ENCODE measurements around the gene PRKRA.
"Not testable (repeated sequence)": the region's sequence is repeated elsewhere in the genome, so short reads cannot be mapped to it uniquely, and the experiment has no call there.

PRKRA gene

DNA sequence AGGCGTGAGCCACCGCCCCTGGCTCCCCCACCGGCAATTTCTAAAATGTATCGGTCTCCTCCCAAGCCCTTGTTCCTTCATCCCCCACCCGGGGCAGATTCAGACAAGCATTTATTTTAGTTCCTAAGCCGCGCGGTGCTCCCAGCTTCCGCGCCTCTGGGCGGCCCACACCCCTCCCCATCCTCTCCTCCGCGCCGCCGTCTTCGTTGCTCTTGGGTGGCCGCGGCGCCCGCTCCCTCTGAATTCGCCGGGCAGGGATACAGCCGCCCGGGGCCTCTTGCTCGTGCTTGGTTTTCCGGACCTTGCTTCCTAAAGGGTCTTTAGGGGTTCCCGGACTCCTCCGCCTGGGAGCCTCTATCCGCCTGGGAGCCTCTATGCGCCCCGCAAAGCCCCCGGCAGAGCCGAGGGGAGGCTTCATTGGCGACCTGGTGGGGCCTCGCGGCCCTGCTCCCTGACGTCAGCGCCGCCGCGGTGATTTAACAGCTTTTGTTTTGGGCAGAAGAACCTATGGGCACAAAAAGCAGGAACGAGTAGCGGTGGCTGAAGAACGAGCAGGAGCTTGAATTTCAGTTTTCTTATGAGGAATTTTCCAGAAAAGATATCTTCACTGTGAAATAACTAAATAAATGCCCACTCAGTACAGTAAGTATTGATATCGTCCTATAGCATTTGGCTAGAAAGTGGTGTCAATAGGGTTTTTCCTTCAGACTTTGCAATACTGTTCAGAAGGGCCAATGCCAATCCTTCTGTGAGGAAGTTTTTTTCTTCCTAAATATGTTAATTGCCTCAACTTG is 37.3 kb downstream of the PRKRA start:
- DNase-seq (ENCODE audit: low spot score) = peak; percentile 54

DNA sequence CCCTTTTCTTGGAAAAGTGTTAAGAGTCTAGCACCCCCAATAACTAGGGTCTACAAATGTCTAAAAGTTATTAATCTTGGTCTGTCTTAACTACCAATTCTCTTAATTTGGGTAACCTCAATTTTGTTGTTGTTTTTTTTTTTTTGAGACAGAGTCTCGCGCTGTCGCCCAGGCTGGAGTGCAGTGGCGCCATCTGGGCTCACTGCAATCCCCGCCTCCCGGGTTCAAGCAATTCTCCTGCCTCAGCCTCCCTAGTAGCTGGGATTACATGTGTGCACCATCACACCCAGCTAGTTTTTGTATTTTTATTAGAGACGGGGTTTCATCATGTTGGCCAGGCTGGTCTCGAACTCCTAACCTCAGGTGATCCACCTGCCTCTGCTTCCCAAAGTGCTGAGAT is 38.5 kb downstream of the PRKRA start:
- not testable (repeated sequence) for DNase-seq (ENCODE audit: low spot score)

DNA sequence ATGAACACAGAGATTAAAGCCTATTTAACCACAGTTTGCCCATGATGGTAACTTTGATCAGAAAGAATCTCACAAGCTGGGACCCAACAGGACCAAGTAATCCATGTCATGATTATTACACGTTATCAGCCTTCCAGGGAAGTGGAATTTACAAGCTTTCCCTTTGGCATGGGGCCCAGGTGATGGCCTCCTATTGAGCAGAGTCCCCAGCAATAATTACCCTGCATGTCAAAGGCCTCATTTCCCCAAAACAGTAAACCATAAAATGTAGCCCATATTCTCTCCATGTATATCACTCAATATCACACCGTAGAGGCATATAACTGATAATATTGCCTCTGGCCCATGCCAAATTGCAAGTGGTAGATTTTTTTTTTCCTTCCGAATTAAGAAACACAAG is 38.9 kb downstream of the PRKRA start:
- no peak for DNase-seq (ENCODE audit: low spot score)

DNA sequence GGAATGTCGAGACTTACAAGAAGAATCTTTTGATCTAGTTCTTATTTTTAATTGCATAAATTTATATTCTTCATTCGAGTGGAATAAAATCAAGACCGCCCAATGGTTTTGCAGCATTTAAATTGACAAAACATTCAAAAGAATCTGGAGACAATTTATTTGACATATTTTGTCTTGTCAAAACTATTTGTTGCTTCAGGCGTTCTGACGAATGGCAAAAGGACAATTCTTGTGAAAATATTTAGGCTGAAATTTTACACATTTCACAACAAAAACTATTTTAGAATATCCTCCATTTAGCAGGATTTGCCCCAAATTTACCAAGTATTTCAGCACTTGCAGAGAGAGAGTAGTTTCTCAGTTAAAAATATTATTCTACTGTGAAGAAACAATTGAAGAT is 41.7 kb downstream of the PRKRA start:
- no peak for DNase-seq (ENCODE audit: low spot score)

DNA sequence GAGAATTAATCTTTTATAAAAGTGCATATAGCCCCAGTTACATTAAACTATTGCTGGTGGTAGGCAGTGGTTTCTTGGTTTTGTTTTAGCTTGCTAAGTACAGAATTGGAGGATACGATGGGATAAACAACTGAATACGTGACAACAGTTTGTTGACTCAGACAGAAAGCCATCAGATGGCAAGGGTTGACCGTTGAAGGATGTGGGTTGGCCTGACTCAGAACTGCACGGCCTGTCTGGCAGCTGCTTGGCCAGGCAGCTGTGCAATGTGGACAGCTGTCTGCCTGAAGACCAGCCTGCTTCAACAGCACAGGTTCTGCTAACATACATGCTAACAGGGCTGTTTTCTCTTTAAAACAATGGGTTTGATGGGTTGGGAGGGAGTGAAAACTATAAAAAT is 46.6 kb downstream of the PRKRA start:
- no peak for DNase-seq (ENCODE audit: low spot score)

DNA sequence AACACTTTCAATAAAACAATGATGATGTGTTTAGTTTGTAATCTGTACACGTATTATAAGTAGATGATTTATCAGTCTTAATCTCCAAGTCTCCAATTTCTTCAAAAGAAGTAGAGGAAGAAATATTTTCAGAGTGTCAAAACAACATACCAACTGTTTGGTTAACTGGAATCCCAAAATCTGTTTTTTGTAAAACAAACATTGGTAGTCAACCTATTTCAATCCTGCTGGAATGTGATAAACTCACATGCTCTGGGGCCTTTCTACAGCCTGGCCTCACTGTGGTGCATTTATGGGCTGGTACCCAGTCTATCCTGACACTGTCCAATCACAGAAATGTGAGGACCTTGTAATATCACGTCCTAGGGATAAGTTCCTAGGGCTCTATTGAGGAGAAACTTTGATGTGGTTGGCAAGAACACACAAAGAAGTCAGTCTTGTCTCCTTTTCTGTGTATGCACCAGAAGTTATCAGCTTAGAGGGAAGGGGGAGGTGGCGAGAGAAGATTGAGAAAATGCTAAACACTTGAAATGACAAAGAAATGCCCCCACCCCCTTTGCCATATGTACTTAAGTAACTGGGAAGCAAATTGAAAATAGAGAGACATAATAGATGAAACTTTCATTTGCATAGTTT is 47.2 kb downstream of the PRKRA start:
- no peak for DNase-seq (ENCODE audit: low spot score)

DNA sequence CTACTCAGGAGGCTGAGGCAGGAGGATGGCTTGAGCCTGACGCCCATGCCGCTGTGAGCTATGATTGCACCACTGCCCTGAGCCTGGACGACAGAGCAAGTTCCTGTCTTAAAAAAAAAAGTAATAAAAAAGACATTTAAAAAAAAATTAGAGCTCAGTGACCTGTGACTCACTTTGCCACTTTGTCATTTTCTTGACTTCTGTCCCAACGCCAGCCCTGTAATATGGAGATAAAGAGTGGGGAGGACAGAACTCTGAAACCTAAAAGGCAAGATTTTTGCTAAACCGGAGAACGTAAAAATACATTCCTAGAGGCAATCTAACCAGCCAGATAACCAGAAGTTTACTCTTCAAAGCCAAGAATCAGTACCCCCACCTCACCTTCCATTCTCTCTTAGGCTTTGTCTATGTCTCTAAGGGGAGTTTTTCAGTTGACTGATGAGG is 49.0 kb downstream of the PRKRA start:
- no peak for DNase-seq (ENCODE audit: low spot score)

DNA sequence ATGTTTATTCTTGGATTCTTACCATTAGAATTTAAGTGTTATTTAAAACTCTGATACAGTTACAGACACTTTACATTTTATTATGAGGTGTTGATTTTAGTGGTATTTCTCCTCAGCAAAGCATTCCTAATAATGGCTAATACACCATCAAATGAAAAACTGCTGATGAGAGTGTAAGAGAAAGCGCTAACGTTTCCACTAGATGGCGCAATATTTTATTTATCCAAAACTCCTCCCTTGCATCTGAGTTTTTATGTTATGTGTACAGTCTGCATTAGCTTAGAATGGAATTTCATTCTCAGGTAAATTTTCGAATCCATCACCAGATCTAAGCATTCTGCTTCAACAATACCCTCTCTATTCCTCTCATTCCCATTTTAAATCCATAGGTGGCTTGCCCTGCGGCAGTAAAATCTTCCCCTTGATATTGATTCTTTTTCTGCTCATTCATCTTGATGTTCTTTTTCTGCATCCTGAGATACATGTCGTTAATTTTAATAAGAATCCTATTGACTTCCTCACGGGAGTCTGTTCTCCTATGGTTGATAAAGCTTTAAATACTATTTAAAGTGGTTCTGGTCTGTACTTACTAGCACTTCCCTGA is 53.9 kb downstream of the PRKRA start:
- peak; percentile 39 for DNase-seq (ENCODE audit: low spot score)

DNA sequence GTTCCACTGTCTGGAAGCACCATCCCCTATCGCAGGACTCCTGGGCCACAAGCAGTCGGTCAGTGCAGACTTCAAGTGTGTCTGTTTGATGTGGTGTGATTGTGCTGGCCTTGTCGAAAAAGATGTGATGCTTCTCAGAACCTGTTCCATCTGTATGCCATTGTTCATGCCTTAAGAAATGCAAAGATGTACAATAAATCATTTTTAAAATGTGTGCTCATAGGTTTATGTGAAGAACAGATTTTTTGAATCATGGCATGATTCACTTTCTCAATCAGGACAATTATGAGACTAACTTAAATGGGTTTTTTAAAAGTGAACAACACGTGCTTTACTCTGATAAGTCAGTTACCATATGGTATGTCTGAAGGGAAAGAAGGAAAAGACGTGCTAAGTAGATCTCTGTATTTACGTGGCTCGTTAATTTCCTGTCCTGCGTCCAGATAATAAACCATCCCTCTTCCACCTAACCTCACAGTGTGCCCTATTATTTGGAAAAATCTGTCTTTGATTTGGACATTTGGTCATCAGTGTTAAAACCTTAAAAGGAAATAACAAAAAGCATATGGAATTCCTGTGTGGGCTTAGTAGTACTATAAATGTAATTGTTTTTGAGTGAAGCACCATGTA is 54.9 kb downstream of the PRKRA start:
- DNase-seq (ENCODE audit: low spot score) = no peak

DNA sequence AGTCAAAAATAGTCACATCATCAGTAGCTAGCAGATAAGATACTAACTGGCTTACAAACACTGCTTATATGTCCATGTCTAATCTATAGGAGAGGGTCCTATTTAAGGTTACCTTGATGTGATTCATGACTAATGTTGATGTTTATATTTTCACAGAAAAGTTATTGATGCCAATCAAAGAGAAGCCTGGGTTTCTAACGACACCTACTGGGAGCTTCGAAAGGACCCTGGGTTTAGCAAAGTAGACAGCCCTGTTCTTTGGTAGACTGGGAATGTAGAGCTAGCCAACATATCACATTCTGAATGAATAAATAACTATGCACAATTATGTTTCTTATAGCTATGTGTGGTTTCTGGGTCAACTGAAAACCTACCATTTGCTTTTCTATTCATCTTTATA is 55.7 kb downstream of the PRKRA start:
- no peak for DNase-seq (ENCODE audit: low spot score)

DNA sequence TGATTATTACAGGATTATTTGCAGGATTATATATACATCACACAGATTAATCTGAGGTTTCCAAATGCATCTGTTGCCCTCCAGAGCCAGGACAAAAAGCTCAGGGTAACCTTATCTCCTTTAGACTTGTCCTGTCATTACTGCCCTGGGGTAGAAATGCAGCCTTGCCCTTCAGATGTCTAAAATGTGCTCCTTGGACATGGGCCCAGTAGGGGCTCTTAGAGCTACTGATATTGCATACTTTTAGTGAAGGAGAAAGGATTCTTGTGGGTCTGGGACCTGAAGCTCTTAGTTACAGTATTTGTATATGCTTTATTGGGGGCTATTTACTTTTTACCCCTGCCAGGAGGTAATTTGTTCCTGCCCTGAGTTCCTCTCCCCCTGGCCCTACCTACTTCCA is 56.1 kb downstream of the PRKRA start:
- no peak for DNase-seq (ENCODE audit: low spot score)

DNA sequence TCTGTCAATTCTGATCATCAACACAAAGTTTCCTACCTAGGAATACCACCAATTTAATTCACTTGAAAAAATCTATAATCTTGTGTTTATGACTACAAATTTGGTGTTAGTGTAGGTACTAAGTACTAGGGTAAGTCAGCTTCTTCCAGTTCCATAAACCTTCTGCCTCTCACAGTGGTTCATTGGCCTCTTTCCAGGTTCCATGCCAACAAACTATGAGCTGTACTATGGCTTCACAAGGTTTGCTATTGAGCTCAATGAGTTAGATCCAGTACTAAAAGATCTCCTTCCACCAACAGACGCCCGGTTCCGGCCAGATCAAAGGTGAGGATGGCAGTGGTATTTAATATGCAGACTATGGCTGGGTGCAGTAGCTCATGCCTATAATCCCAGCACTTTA is 58.8 kb downstream of the PRKRA start:
- DNase-seq (ENCODE audit: low spot score) = no peak

DNA sequence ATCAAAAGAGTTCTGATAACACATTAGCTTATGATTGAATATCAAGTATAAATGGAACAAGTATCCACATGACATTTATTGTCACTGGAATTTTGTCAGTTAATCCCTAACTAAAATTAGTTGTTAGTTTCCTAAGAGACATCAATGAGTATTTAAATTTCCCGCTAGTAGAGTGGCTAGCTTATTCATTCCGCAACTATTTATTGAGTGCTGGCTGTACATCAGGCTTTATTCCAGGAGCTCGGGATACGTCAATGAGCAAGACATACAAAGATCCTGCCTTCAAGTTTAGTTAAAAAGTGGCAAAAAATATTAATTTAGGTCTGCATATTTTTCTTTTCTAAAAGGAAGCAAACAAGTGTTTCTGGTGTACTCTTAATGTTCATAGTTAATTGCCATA is 59.3 kb downstream of the PRKRA start:
- DNase-seq (ENCODE audit: low spot score) = no peak

DNA sequence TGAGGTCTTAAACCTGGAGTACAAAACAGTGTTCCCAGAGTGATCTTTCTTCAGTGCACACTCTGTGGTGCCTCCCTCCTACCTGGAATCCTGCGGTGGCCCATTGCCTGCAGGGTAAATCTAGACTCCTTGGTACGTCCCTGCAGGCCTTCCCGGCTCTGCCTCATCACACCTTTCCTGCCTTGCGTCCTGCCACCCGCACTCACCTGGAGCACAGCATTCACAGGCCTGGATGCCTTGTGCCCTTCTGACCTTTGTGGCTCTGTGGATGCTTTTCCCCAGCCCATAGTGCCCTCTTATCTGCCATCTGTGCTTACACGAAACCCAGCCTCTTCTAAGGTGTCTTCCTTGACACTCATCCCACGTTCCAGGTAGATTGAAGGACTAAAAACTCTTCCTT is 62.7 kb downstream of the PRKRA start:
- no peak for DNase-seq (ENCODE audit: low spot score)

DNA sequence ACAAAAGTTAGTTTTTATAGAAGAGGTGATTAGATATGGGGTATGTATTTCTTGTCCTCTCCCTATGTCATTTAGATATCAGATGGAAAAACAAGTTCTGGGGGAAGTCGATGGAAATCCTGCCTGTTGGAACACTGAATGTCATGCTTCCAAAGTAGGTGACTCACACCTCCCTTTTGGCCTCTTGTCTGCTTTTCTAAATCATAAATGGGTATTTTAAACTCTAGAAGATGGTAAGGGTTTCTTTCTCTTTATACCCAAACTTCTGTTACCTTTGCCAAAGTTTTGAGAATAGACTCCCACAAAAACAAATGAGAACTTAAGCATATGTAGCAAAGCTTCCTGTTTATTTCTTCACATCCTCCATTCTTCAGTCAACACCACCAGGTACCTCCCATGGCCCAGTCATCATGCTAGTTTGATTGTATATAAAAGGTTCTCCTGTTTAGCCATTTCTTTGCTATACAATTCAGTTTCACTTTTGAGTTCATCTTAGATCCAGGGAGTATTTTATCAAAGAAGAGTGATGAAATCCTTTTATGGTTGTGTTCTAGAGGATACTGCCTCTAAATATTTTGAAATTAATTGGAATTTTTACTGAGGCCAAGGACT is 63.9 kb downstream of the PRKRA start:
- DNase-seq (ENCODE audit: low spot score) = no peak

DNA sequence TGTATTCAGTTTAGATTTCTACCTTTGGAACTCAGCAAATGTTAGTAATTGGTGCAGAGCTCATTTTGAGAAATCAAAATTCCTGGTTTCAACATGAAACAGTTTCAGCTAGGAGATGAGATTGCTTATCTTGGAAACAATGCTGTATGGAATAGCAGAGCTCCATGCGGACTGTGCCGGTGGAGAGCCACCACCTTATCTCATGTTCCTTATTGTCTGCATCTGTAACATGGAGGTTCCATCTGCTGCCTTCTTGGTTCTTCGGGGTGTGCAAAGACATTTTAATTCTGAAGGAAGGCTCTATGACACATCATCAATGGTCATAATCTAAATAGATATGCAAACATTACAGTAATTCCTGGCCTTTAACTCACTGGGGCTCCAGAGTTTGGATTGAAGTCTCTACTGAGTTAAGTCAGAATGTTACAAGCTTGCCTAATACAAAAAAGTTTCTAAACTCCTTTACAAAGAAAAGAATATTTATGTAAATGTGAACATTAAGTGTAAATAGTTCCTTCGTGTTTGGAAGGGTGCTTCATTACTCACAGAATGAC is 65.3 kb downstream of the PRKRA start:
- no peak for DNase-seq (ENCODE audit: low spot score)

DNA sequence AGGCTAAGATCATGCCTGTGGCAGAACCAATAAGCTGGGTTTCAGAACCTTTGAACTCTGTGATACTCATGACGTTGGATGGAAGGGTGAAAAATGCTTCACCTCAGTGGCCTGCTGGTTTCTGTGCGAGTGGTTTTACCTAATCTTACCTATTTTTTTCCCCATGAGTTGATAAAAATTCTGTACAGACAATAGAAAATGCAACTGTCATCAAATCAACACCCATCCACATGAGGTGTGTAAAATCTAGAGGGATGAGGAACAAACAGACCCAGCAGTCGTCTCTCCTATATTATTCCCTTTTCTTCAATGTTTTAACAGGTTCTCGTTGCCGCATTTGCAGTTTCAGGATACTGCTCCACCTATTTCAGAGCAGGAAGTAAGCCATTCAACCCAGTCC is 67.3 kb downstream of the PRKRA start:
- DNase-seq (ENCODE audit: low spot score) = no peak

Measured in germinal center (tissue), 1 donor.